Kidney epithelial cell (primary cell): Measurements from ENCODE around the gene MRPL24. TPM values are rescaled to one million over a fixed set of nuclear protein-coding genes. Genes with fewer than 3 reads are reported as not detected.

ENCODE experiments used
- DNase-seq: peaks from one replicate; pipeline ENCODE4 v3.0.0-alpha.2; 2010; ENCODE audit warnings: low read depth
- H3K27me3 ChIP-seq: 2 replicates; pipeline ENCODE4 v1.6.0; 2011; ENCODE audit warnings: low read length; ENCODE audit not compliant: control insufficient read depth, insufficient read depth
- H3K36me3 ChIP-seq: 2 replicates; pipeline ENCODE4 v1.5.1; 2011; ENCODE audit warnings: low read length; ENCODE audit not compliant: control insufficient read depth, insufficient read depth
- H3K4me3 ChIP-seq: 2 replicates; pipeline ENCODE4 v1.5.1; 2011; ENCODE audit warnings: low read depth, mild to moderate bottlenecking, control low read depth, low read length
- CTCF ChIP-seq: IDR thresholded peaks from 2 replicates; pipeline ENCODE4 v1.5.1; 2011; ENCODE audit warnings: mild to moderate bottlenecking, moderate library complexity, low read length, control low read depth, inconsistent platforms; ENCODE audit not compliant: insufficient read depth, poor library complexity, severe bottlenecking
- total RNA-seq: library from RNA; depleted of rRNA; stranded (reverse); fragments of >200 nt; gene quantifications from 2 replicates; pipeline ENCODE4 v1.2.3, GENCODE V29; 2015

MRPL24 gene
- total RNA-seq, 1 donor from 2014 or later, result 62.2 TPM

GRCh38 chr1:156746728-156747631 is 6.1 kb upstream of the MRPL24 start:
- H3K4me3 ChIP-seq, result peak overlapping the region; percentile 96
- TF ChIP-seq CTCF, result peak; percentile 29
- no peak for DNase-seq
- no peaks in the 10 kb centered on the region for H3K27me3 ChIP-seq
- H3K36me3 ChIP-seq, result peaks cover 3% of the 10 kb centered on the region

- Histone ChIP-seq H3K36me3 (peaks cover 3% of the 10 kb centered on the region), H3K4me3 (peak overlapping the region; percentile 50), H3K27me3 (no peaks in the 10 kb centered on the region)
- no peak for TF ChIP-seq CTCF
- DNase-seq, result no peak
Measured at GRCh38 chr1:156746406-156746727, 5.5 kb upstream of the MRPL24 start.

GRCh38 chr1:156745881-156746280 is 5.0 kb upstream of the MRPL24 start:
- TF ChIP-seq CTCF, result no peak
- no peaks in the 10 kb centered on the region for H3K27me3 ChIP-seq
- no peak overlapping the region for H3K4me3 ChIP-seq
- DNase-seq, result no peak
- H3K36me3 ChIP-seq, result peaks cover 3% of the 10 kb centered on the region

GRCh38 chr1:156744786-156745419 is 4.0 kb upstream of the MRPL24 start:
- TF ChIP-seq CTCF, result no peak
- DNase-seq, result no peak
- Histone ChIP-seq H3K36me3 (peaks cover 3% of the 10 kb centered on the region), H3K4me3 (no peak overlapping the region), H3K27me3 (no peaks in the 10 kb centered on the region)

GRCh38 chr1:156744344-156744743 is 3.5 kb upstream of the MRPL24 start:
- TF ChIP-seq CTCF, result no peak
- peaks cover 3% of the 10 kb centered on the region for H3K36me3 ChIP-seq
- DNase-seq, result no peak
- H3K27me3 ChIP-seq, result no peaks in the 10 kb centered on the region
- no peak overlapping the region for H3K4me3 ChIP-seq
